ENCODE measurements around the gene TMEM263.

- TF ChIP-seq CTCF (IDR thresholded peaks at IDR 0.05; ENCODE audit: insufficient read depth, low read depth, low read length) (no peak), EZH2 (IDR thresholded peaks at IDR 0.05; ENCODE audit: insufficient read depth, low read length) (no peak)
Observed at GRCh38 chr12:106999446-106999845, 43.7 kb downstream of the TMEM263 start.
